SK-N-SH (cell line): ENCODE measurements around the gene KCNE1. TPM values are rescaled to one million over a fixed set of nuclear protein-coding genes. Genes with fewer than 3 reads are reported as not detected.

Experiments
- CTCF ChIA-PET: fragments of 300-600, 350-600 bp; formaldehyde crosslinking; extraction: SDS; loops from one replicate; lab custom pipeline; 2021; lab: Yijun Ruan, JAX
- POLR2A ChIA-PET: fragments of 350-600 bp; sonication (Branson Sonifier 250); formaldehyde crosslinking; extraction: SDS; loops from one replicate; lab custom pipeline; 2020; ENCODE audit warnings: antibody characterized with exemption, inconsistent platforms; lab: Yijun Ruan, JAX
- DNase-seq: peaks from one replicate; pipeline ENCODE4 v3.0.0; 2012
- H2AFZ ChIP-seq: fragments of 200-600 bp; sonication (generic); 2 replicates; pipeline ENCODE4 v1.8.1; 2016; ENCODE audit warnings: antibody characterized with exemption, mild to moderate bottlenecking, low read depth
- H3F3A ChIP-seq: fragments of 200-600 bp; sonication (generic); replicated peaks from 2 replicates; pipeline ENCODE3; 2016; ENCODE audit warnings: antibody characterized with exemption, mild to moderate bottlenecking; ENCODE audit not compliant: insufficient read depth
- H3K27ac ChIP-seq, 2 experiments: fragments of 200-500 bp in 1 of 2; fragments of 200-600 bp in 1 of 2; sonication (Bioruptor generic) in 1 of 2; sonication (generic), shearing (Covaris generic) in 1 of 2; 2 replicates each; pipeline versions ENCODE4 v1.5.1 to v1.6.1; 2014 to 2016; ENCODE audit warnings: low read depth in 2 of 2, inconsistent platforms in 1 of 2, low read length in 1 of 2, mild to moderate bottlenecking in 1 of 2, mixed read lengths in 1 of 2
- H3K27me3 ChIP-seq: fragments of 200-600 bp; sonication (generic), shearing (Covaris generic); 2 replicates; pipeline ENCODE4 v1.6.1; 2016; ENCODE audit warnings: mixed run types; ENCODE audit not compliant: insufficient read depth
- H3K36me3 ChIP-seq, 2 experiments: fragments of 200-500 bp in 1 of 2; fragments of 200-600 bp in 1 of 2; sonication (Bioruptor generic) in 1 of 2; sonication (generic) in 1 of 2; replicated peaks in 1 of 2; 2 replicates each; pipeline versions ENCODE3 to v1.5.1; 2014 to 2016; ENCODE audit warnings: low read length in 1 of 2, mild to moderate bottlenecking in 1 of 2; ENCODE audit not compliant: insufficient read depth in 2 of 2, control insufficient read depth in 1 of 2
- H3K4me1 ChIP-seq, 2 experiments: fragments of 200-500 bp in 1 of 2; fragments of 200-600 bp in 1 of 2; sonication (Bioruptor generic) in 1 of 2; sonication (generic), shearing (Covaris generic) in 1 of 2; 2 replicates each; pipeline versions ENCODE4 v1.5.1 to v1.6.1; 2014 to 2016; ENCODE audit warnings: low read depth in 1 of 2, low read length in 1 of 2, mixed run types in 1 of 2; ENCODE audit not compliant: insufficient read depth in 2 of 2, control insufficient read depth in 1 of 2
- H3K4me2 ChIP-seq: fragments of 200-600 bp; sonication (generic), shearing (Covaris generic); 2 replicates; pipeline ENCODE4 v1.6.1; 2017; ENCODE audit warnings: mixed run types
- H3K4me3 ChIP-seq, 2 experiments: fragments of 200-500 bp in 1 of 2; fragments of 200-600 bp in 1 of 2; sonication (Bioruptor generic) in 1 of 2; sonication (generic), shearing (Covaris generic) in 1 of 2; 2 replicates each; pipeline versions ENCODE4 v1.5.1 to v1.8.1; 2014 to 2016; ENCODE audit warnings: low read depth in 2 of 2, inconsistent platforms in 1 of 2, low read length in 1 of 2, mild to moderate bottlenecking in 1 of 2, mixed read lengths in 1 of 2, moderate library complexity in 1 of 2
- H3K79me2 ChIP-seq: fragments of 200-600 bp; sonication (generic); 2 replicates; pipeline ENCODE4 v1.8.1; 2017; ENCODE audit warnings: mild to moderate bottlenecking; ENCODE audit not compliant: insufficient read depth
- H3K9ac ChIP-seq: fragments of 200-600 bp; sonication (generic); 2 replicates; pipeline ENCODE4 v1.6.1; 2017; ENCODE audit warnings: mixed run types
- H3K9me2 ChIP-seq: fragments of 200-600 bp; sonication (generic); 2 replicates; pipeline ENCODE4 v1.6.1; 2017; ENCODE audit warnings: mixed run types
- H3K9me3 ChIP-seq: fragments of 200-600 bp; sonication (generic); 2 replicates; pipeline ENCODE4 v1.6.1; 2017; ENCODE audit warnings: mixed run types, mild to moderate bottlenecking, moderate library complexity
- H4K20me1 ChIP-seq: fragments of 200-600 bp; sonication (generic); 2 replicates; pipeline ENCODE4 v1.6.1; 2017; ENCODE audit warnings: mild to moderate bottlenecking, mixed run types; ENCODE audit not compliant: insufficient read depth
- CTCF ChIP-seq: fragments of 200-600 bp; sonication (generic); IDR thresholded peaks from 2 replicates; pipeline ENCODE4 v1.6.1; 2017; ENCODE audit warnings: antibody characterized with exemption, mild to moderate bottlenecking, moderate library complexity
- EZH2phosphoT487 ChIP-seq: fragments of 200-600 bp; sonication (generic); IDR thresholded peaks from 2 replicates; pipeline ENCODE4 v1.6.1; 2017; ENCODE audit warnings: low read depth, mixed run types, mild to moderate bottlenecking, antibody characterized with exemption, moderate library complexity, borderline replicate concordance
- IRF3 ChIP-seq: fragments of 150-350 bp; IDR thresholded peaks from 2 replicates; pipeline ENCODE4 v1.6.1; 2016; ENCODE audit warnings: mild to moderate bottlenecking, low read depth, low read length
- JUND ChIP-seq: IDR thresholded peaks from 2 replicates; pipeline ENCODE4 v1.4.0; 2012
- MAX ChIP-seq: IDR thresholded peaks from 2 replicates; pipeline ENCODE4 v1.4.0; 2012; ENCODE audit warnings: low read depth
- MEF2A ChIP-seq: IDR thresholded peaks from 2 replicates; pipeline ENCODE4 v1.4.0; 2012; ENCODE audit warnings: low read depth, borderline replicate concordance
- MXI1 ChIP-seq: IDR thresholded peaks from 2 replicates; pipeline ENCODE4 v1.6.1; 2012; ENCODE audit warnings: mild to moderate bottlenecking, low read depth, low read length, improper control_type of control experiment
- NFIC ChIP-seq: IDR thresholded peaks from 2 replicates; pipeline ENCODE4 v1.4.0; 2012; ENCODE audit warnings: borderline replicate concordance
- NRF1 ChIP-seq: IDR thresholded peaks from 2 replicates; pipeline ENCODE4 v1.6.1; 2012; ENCODE audit warnings: low read depth, mild to moderate bottlenecking, low read length
- PBX3 ChIP-seq: IDR thresholded peaks from 2 replicates; pipeline ENCODE4; 2012
- RAD21 ChIP-seq: IDR thresholded peaks from 2 replicates; pipeline ENCODE4 v1.6.1; 2012; ENCODE audit warnings: mild to moderate bottlenecking, low read length
- RCOR1 ChIP-seq: fragments of 150-350 bp; IDR thresholded peaks from 2 replicates; pipeline ENCODE4 v1.6.1; 2017; ENCODE audit warnings: antibody characterized with exemption, low read length
- REST ChIP-seq: IDR thresholded peaks from 2 replicates; pipeline ENCODE4 v1.6.1; 2012; ENCODE audit warnings: mild to moderate bottlenecking, low read depth, low read length, moderate library complexity
- SIN3A ChIP-seq: IDR thresholded peaks from 2 replicates; pipeline ENCODE4 v1.6.1; 2012; ENCODE audit warnings: low read depth, mild to moderate bottlenecking, low read length, moderate library complexity, borderline replicate concordance
- TAF1 ChIP-seq: IDR thresholded peaks from 2 replicates; pipeline ENCODE4 v1.6.1; 2012; ENCODE audit warnings: low read depth, mild to moderate bottlenecking, low read length, moderate library complexity, borderline replicate concordance
- TCF12 ChIP-seq: IDR thresholded peaks from 2 replicates; pipeline ENCODE4 v1.4.0; 2012
- ZBTB33 ChIP-seq: IDR thresholded peaks from 2 replicates; pipeline ENCODE4 v1.4.0; 2012; ENCODE audit warnings: low read depth, borderline replicate concordance
- WGBS: methylation state at CpG from one replicate; pipeline ENCODE4 v1.1.6; 2017; ENCODE audit warnings: low lambda C conversion rate; 5-methylcytosine and 5-hydroxymethylcytosine counted together
- polyA plus RNA-seq, 3 experiments: library from polyadenylated mRNA; depleted of rRNA; stranded (reverse); fragments of >200 nt; gene quantifications; 2 replicates each; pipeline ENCODE4 v1.2.3, GENCODE V29; 2012

KCNE1 gene
- polyA plus RNA-seq, 1 of the 3 experiments (the other 2 are of a cell fraction), result 0.16 TPM

GRCh38 chr21:34504595-34504994, 7.4 kb downstream of the KCNE1 start:
- Histone ChIP-seq H3K9ac (no peak overlapping the region), H2AFZ (no peak overlapping the region), H3K4me1 (no peaks in the 10 kb centered on the region), H3K27ac (no peak overlapping the region), H3K4me2 (no peak overlapping the region), H3K79me2 (no peaks in the 10 kb centered on the region), H3K4me3 (no peak overlapping the region), H3K27me3 (peaks cover 8% of the 10 kb centered on the region; the same call in 1 of the 2 replicates), H3K9me3 (no peaks in the 10 kb centered on the region), H3F3A (no peaks in the 10 kb centered on the region), H4K20me1 (no peaks in the 10 kb centered on the region), H3K9me2 (no peaks in the 10 kb centered on the region), H3K36me3 (no peaks in the 10 kb centered on the region)
- ChIA-PET POLR2A (no interaction called here), CTCF (no interaction called here)
- TF ChIP-seq TCF12 (no peak), TAF1 (no peak), PBX3 (no peak), MAX (no peak), MEF2A (no peak), MXI1 (no peak), NFIC (no peak), RCOR1 (no peak), NRF1 (no peak), IRF3 (no peak), SIN3A (no peak), EZH2phosphoT487 (no peak), ZBTB33 (no peak), JUND (no peak)
- no peak for DNase-seq
- 40% methylated on average over 2 of the region's 2 CpGs for WGBS

- H2AFZ ChIP-seq, result no peak overlapping the region
- POLR2A ChIA-PET, result no interaction called here
- TF ChIP-seq MAX, result no peak
- no peak for TF ChIP-seq JUND
- no peak for TF ChIP-seq REST
- no peak for TF ChIP-seq CTCF
- no peak for TF ChIP-seq RAD21
These were observed 9.4 kb downstream of the KCNE1 start for GRCh38 chr21:34502480-34503106.

More at GRCh38 chr21:34502480-34503106, 9.4 kb downstream of the KCNE1 start:
- no peaks in the 10 kb centered on the region for H3K9me3 ChIP-seq
- no peaks in the 10 kb centered on the region for H3K4me1 ChIP-seq
- H3K9ac ChIP-seq, result no peak overlapping the region
- H4K20me1 ChIP-seq, result no peaks in the 10 kb centered on the region
- H3K27ac ChIP-seq, result no peak overlapping the region
- H3F3A ChIP-seq, result no peaks in the 10 kb centered on the region
- CTCF ChIA-PET, result interaction anchor here (2.4 kb wide), 1 partner anchor 100 kb away, joined by 6 read pairs; no protein-coding TSS in a partner anchor
- DNase-seq, result no peak
- H3K4me2 ChIP-seq, result no peak overlapping the region
- no peaks in the 10 kb centered on the region for H3K79me2 ChIP-seq
- no peaks in the 10 kb centered on the region for H3K36me3 ChIP-seq
- WGBS, result 40% methylated on average over 3 of the region's 3 CpGs
- peaks cover 8% of the 10 kb centered on the region; the same call in 1 of the 2 replicates for H3K27me3 ChIP-seq
- no peak overlapping the region for H3K4me3 ChIP-seq
- no peaks in the 10 kb centered on the region for H3K9me2 ChIP-seq
